Glomerular visceral epithelial cell (primary cell): Measurements from ENCODE around the gene KRT74.

Experiments used
- DNase-seq: peaks from one replicate; pipeline ENCODE4 v3.0.0-alpha.2; 2016; ENCODE audit errors: extremely low spot score

The KRT74 gene

DNA sequence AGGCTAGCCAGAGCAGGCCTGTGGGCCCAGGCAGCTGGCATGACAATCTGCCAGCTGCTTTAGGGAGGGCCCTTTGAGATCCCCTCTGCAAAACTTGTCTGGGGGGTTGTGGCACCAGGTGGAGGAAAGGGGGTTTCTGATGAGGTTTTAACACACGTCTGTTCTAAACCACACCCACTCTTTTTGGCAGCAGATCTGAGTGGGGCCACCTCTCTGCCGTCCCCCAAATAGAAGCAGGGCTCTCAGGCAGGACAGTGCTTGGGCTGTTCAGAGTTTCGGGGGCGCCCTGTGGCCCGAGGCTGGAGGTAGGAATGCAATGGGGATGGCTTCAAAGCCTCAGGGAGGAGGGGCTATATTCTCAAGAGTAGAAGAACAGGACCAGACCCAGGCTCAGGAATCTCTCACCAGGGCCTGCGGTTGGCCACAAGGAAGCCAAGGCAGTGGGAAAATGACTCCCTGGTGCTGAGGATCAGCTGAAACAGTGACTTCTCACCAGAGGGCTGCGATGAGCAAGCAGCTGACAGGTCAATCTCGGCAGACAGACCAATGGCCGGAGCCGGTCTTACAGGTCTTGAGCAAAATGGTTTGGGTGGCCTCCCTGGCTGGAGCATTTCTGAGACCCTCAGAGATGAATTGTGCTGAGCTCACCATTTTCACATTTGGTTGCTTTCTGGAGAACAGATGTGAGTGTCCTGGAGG is 51.9 kb downstream of the KRT74 start:
- DNase-seq = no peak

GRCh38 chr12:52521175-52521567 is 52.5 kb downstream of the KRT74 start:
- DNase-seq = no peak

DNA sequence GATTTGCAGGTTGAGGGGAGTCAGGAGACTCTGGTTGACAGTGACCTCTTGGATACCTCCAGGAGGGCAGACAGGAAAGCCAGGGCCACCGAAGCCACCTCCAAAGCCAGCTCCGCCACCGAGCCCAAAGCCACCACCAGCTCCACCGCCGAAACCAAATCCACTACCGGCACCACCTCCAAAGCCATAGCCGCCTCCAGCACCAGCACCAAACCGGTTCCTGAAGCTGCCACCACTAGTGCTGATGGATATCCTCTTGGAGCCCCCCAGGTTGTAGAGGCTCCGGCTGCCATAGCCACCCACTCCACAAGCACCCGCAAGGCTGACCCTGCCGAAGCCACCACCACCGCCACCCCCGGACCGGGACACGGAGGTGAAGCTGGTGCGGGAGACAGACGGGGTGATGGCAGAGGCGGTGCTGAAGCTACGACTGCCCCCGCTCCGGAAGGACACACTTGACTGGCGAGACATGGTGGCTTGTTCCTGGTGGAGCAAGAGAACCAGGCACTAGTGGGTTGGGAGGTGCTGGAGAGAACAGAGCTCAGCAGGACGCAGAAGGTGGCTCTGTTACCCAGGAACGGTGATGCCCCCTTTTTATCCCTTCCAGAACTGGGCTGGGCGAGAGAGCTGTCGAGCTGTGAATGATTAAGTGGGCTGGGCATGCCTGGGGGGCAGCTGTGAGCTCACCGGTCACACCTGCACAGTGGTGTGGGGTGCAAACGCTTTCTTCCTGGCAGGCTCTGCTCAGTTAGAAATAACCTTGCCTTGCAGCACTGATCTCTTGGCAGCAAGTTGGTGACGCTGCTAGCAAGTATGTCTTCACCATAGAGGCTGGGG is 53.6 kb downstream of the KRT74 start, which contains the start of gene KRT5:
KRT5 (minus strand) TSS at position 569 of the 837 bp plus-strand sequence; CDS start at position 471, 98 bp downstream.
- no peak for DNase-seq

DNA sequence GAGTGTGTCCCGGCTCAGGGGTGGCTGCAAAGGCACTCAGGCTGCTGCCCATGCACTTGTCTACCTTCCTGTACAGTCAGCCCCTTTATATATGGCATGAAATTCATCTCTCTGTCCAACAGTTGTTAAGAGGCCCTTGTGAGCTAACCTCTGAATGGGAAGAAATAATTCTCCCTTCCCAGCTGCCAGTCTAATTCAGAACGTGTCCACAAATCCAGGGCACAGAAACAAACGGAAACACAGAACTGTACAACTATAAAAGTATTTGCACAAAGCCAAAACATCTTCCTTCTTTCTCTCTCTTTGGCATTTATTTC is 54.3 kb downstream of the KRT74 start:
- DNase-seq = no peak

DNA sequence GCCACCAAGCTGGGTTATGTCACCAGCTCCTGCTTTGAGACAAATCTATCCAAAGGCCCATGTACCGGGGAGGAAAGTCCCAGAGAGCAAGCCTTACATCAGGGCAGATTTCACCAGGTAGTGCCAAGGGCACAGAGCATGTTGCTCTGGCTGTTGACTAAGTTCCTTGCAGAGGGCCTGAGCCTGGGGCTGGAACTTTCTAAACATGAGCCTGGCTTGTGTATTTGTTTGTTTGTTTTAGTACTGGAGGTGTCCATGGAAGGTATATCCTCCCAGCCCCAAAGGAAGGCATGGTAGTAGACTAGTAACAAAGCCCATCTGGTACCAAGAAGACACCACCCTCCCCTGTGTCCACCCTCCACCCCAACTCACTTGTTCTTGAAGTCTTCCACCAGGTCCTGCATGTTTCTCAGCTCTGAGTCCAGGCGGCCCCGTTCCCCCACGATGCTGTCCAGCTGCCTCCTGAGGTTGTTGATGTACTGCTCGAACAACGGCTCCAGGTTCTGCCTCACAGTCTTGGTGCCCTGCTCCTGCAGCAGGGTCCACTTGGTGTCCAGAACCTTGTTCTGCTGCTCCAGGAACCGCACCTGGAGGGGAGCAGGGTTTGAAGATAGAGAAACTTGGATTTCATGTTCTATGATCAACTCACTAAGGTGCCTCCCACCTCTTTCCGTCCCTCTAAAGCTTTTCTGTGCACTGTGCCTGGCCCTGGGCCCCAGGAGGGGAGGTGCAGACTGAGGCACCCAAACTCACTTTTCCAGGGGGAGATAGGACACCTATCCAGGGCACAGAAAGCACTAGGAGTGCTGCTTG is 54.9 kb downstream of the KRT74 start:
- DNase-seq = no peak

- no peak for DNase-seq
Observed at GRCh38 chr12:52517888-52518287, 55.8 kb downstream of the KRT74 start.

- no peak for DNase-seq
Observed at GRCh38 chr12:52517005-52517835, 56.4 kb downstream of the KRT74 start.

DNA sequence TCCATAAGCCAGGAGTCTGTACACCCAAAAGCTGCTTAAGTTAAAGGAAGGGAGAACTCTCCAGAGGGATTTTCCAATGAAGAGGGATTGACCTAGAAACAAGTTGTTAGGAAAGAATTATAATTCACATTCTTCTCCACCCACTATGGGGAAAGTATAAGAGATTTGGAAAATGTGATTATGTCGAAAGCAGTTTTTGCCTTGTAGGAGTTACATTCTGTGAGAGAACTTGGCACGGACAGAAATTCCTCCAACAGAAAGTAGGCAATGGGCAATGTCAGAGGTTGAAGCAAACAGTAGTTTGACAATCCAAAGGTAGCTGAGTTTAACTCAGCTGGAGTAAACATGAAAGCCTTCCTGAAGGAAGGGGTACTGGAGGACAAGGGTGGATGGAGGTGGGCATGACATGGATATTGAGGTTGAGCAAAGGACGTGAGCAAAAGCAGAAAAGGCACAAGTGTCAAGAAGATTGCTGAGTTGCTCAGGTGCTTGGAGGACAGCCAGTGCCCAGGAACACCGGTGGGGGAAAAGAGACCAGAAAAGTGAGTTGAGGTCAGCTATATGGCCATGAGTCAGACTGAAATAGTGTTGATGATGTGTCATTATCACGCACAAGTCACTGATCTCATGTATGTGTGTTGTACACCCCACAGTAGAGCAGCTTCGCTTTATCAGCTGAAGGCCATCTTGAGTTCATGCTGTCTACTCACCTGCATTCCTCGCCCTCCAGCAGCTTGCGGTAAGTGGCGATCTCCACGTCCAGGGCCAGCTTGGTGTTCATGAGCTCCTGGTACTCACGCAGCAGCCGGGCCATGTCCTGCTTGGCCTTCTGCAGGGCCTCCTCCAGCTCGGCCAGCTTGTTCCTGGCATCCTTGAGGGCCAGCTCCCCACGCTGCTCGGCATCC is 57.5 kb downstream of the KRT74 start:
- DNase-seq = peak; percentile 40
